Neural cell (in vitro differentiated cells): ENCODE results near the gene SUCO. TPM values are rescaled to one million over a fixed set of nuclear protein-coding genes. Genes with fewer than 3 reads are reported as not detected.

ENCODE experiments used
- H2AFZ ChIP-seq: fragments of 200-600, 300-800 bp; sonication (generic), shearing (Covaris generic); 2 replicates; pipeline ENCODE4 v1.6.0; 2014; ENCODE audit warnings: low read depth, mild to moderate bottlenecking, antibody characterized with exemption, low read length, moderate library complexity
- H3F3A ChIP-seq: fragments of 200-600 bp; shearing (Covaris generic); 2 replicates; pipeline ENCODE4 v1.6.1; 2016; ENCODE audit warnings: mild to moderate bottlenecking, moderate library complexity, mixed read lengths, antibody characterized with exemption, low read length; ENCODE audit not compliant: insufficient read depth, poor library complexity, severe bottlenecking
- H3K27ac ChIP-seq: fragments of 200-600, 300-800 bp; sonication (generic), shearing (Covaris generic); 2 replicates; pipeline ENCODE4 v1.5.1; 2014; ENCODE audit warnings: mild to moderate bottlenecking, low read length, moderate library complexity
- H3K27me3 ChIP-seq: fragments of 300-800, 200-600 bp; sonication (generic), shearing (Covaris generic); 2 replicates; pipeline ENCODE4 v1.6.0; 2014; ENCODE audit warnings: mild to moderate bottlenecking, low read depth, low read length, moderate library complexity; ENCODE audit not compliant: insufficient read depth
- H3K36me3 ChIP-seq: fragments of 300-800, 200-600 bp; sonication (generic), shearing (Covaris generic); 2 replicates; pipeline ENCODE4 v1.5.1; 2014; ENCODE audit warnings: mild to moderate bottlenecking, antibody characterized with exemption, low read length, moderate library complexity; ENCODE audit not compliant: insufficient read depth
- H3K4me2 ChIP-seq: fragments of 300-800, 200-600 bp; sonication (generic), shearing (Covaris generic); 2 replicates; pipeline ENCODE4 v1.6.0; 2014; ENCODE audit warnings: mild to moderate bottlenecking, low read length
- H3K4me3 ChIP-seq: fragments of 300-800, 200-600 bp; sonication (generic), shearing (Covaris generic); 2 replicates; pipeline ENCODE4 v1.5.1; 2014; ENCODE audit warnings: mild to moderate bottlenecking, low read length, moderate library complexity
- H3K79me2 ChIP-seq: fragments of 200-600 bp; shearing (Covaris generic); replicated peaks from 2 replicates; pipeline ENCODE4 v1.6.0; 2014; ENCODE audit warnings: mild to moderate bottlenecking, low read length, moderate library complexity; ENCODE audit not compliant: insufficient read depth
- H3K9ac ChIP-seq: fragments of 300-800, 200-600 bp; sonication (generic), shearing (Covaris generic); 2 replicates; pipeline ENCODE4 v1.6.1; 2016; ENCODE audit warnings: mild to moderate bottlenecking, low read length, mixed read lengths
- H3K9me2 ChIP-seq: fragments of 200-600 bp; shearing (Covaris generic); 2 replicates; pipeline ENCODE4 v1.6.1; 2016; ENCODE audit warnings: mild to moderate bottlenecking, low read length, mixed read lengths; ENCODE audit not compliant: insufficient read depth
- H3K9me3 ChIP-seq: fragments of 200-600, 300-800 bp; sonication (generic), shearing (Covaris generic); 2 replicates; pipeline ENCODE4 v1.6.1; 2016; ENCODE audit warnings: mild to moderate bottlenecking, mixed run types, low read length, moderate library complexity, mixed read lengths
- H4K20me1 ChIP-seq: fragments of 200-600 bp; shearing (Covaris generic); 2 replicates; pipeline ENCODE4 v1.6.1; 2016; ENCODE audit warnings: mild to moderate bottlenecking, mixed run types; ENCODE audit not compliant: insufficient read depth
- CTCF ChIP-seq: fragments of 450-650 bp; IDR thresholded peaks from 2 replicates; pipeline ENCODE4 v1.5.1; 2014; ENCODE audit warnings: antibody characterized with exemption, mild to moderate bottlenecking, moderate library complexity; ENCODE audit not compliant: poor library complexity, severe bottlenecking
- EP300 ChIP-seq: fragments of 450-650 bp; conservative IDR thresholded peaks from 2 replicates; pipeline ENCODE4 v1.6.1; 2014; ENCODE audit warnings: antibody characterized with exemption, mild to moderate bottlenecking, moderate library complexity; ENCODE audit not compliant: poor library complexity, severe bottlenecking
- EZH2 ChIP-seq: fragments of 200-600, 300-800 bp; shearing (Covaris generic), sonication (generic); IDR thresholded peaks from 2 replicates; pipeline ENCODE4 v1.6.1; 2014; ENCODE audit warnings: antibody characterized with exemption, low read length, borderline replicate concordance, mild to moderate bottlenecking; ENCODE audit not compliant: insufficient read depth, poor library complexity, severe bottlenecking
- MXI1 ChIP-seq: fragments of 450-650 bp; conservative IDR thresholded peaks from 2 replicates; pipeline ENCODE4 v1.6.1; 2014; ENCODE audit warnings: antibody characterized with exemption, mild to moderate bottlenecking; ENCODE audit not compliant: poor library complexity, severe bottlenecking
- POLR2AphosphoS5 ChIP-seq: IDR thresholded peaks from 2 replicates; pipeline ENCODE4 v1.6.1; 2012
- RAD21 ChIP-seq: fragments of 450-650 bp; conservative IDR thresholded peaks from 2 replicates; pipeline ENCODE4 v1.6.1; 2014; ENCODE audit warnings: antibody characterized with exemption, mild to moderate bottlenecking, moderate library complexity
- REST ChIP-seq: IDR thresholded peaks from 2 replicates; pipeline ENCODE4 v1.6.1; 2012; ENCODE audit warnings: borderline replicate concordance
- SMC3 ChIP-seq: fragments of 450-650 bp; conservative IDR thresholded peaks from 2 replicates; pipeline ENCODE4 v1.6.1; 2014; ENCODE audit warnings: antibody characterized with exemption, mild to moderate bottlenecking, moderate library complexity; ENCODE audit not compliant: poor library complexity
- TAF1 ChIP-seq: IDR thresholded peaks from 2 replicates; pipeline ENCODE4 v1.6.1; 2012; ENCODE audit warnings: low read depth
- polyA plus RNA-seq: library from polyadenylated mRNA; depleted of rRNA; stranded (reverse); fragments of >200 nt; gene quantifications from 2 replicates; pipeline ENCODE4 v1.2.3, GENCODE V29; 2014

Gene SUCO
- polyA plus RNA-seq, 1 donor from 2014 or later, result 43.4 TPM

- no peak overlapping the region for H3K27ac ChIP-seq
- H2AFZ ChIP-seq, result no peak overlapping the region
- no peaks in the 10 kb centered on the region for H3K27me3 ChIP-seq
- H3K9ac ChIP-seq, result no peak overlapping the region
- H3K4me2 ChIP-seq, result no peak overlapping the region
- no peak overlapping the region for H3K4me3 ChIP-seq
- TF ChIP-seq REST, result no peak
- no peak for TF ChIP-seq TAF1
- no peak for TF ChIP-seq SMC3
- TF ChIP-seq CTCF, result no peak
- TF ChIP-seq MXI1, result no peak
- no peak for TF ChIP-seq RAD21
- H3F3A ChIP-seq, result no peaks in the 10 kb centered on the region
- no peaks in the 10 kb centered on the region for H3K79me2 ChIP-seq
- peaks cover 6% of the 10 kb centered on the region for H3K36me3 ChIP-seq
- H4K20me1 ChIP-seq, result no peaks in the 10 kb centered on the region
- no peaks in the 10 kb centered on the region for H3K9me3 ChIP-seq
- no peaks in the 10 kb centered on the region for H3K9me2 ChIP-seq
These were observed 79.5 kb downstream of the SUCO start for GRCh38 chr1:172612478-172612877.

- H3K9me3 ChIP-seq, result no peaks in the 10 kb centered on the region
- H3K27ac ChIP-seq, result no peak overlapping the region
- peaks cover 6% of the 10 kb centered on the region for H3K36me3 ChIP-seq
- no peaks in the 10 kb centered on the region for H3K79me2 ChIP-seq
- H4K20me1 ChIP-seq, result no peaks in the 10 kb centered on the region
- no peak overlapping the region for H3K4me2 ChIP-seq
- TF ChIP-seq TAF1, result no peak
- TF ChIP-seq SMC3, result no peak
- no peak for TF ChIP-seq EZH2
- TF ChIP-seq EP300, result no peak
- no peak for TF ChIP-seq REST
- TF ChIP-seq POLR2AphosphoS5, result no peak
- TF ChIP-seq MXI1, result no peak
- TF ChIP-seq CTCF, result no peak
- TF ChIP-seq RAD21, result no peak
- no peak overlapping the region for H3K9ac ChIP-seq
- no peaks in the 10 kb centered on the region for H3K9me2 ChIP-seq
- no peaks in the 10 kb centered on the region for H3K27me3 ChIP-seq
- no peak overlapping the region for H3K4me3 ChIP-seq
- no peak overlapping the region for H2AFZ ChIP-seq
- H3F3A ChIP-seq, result no peaks in the 10 kb centered on the region
These were observed 80.3 kb downstream of the SUCO start for GRCh38 chr1:172613294-172613693.
